ENCODE data around the gene SYNE3. TPM values are rescaled to one million over a fixed set of nuclear protein-coding genes. Genes with fewer than 3 reads are reported as not detected.

SYNE3 gene
- total and polyA plus RNA-seq, 2 donors (not counting 1 experiment from before 2014, with no cell fraction given), result 17.8 to 76.1 TPM

GRCh38 chr14:95467657-95468056, 48.8 kb downstream of the SYNE3 start:
- no peak overlapping the region for H3K4me2 ChIP-seq (replicated peaks; ENCODE audit: low read depth, low read length, poor library complexity, severe bottlenecking)
- ATAC-seq (ENCODE audit: low read depth), result no peak
- no peak overlapping the region for H3K9ac ChIP-seq (ENCODE audit: low read length)
- no peaks in the 10 kb centered on the region for H3K27me3 ChIP-seq (replicated peaks in 1 of 4; ENCODE audit: control extremely low read depth in 1 of 4, control insufficient read depth in 3 of 4, insufficient read depth in 4 of 4, low read length in 3 of 4)
- H2AFZ ChIP-seq (ENCODE audit: insufficient read depth, low read depth, low read length, poor library complexity, severe bottlenecking), result no peak overlapping the region
- 99% methylated on average over 6 of the region's 6 CpGs for WGBS (ENCODE audit: insufficient coverage)
- no peaks in the 10 kb centered on the region for H3K9me3 ChIP-seq (ENCODE audit: control extremely low read depth in 1 of 3, control insufficient read depth in 2 of 3, insufficient read depth in 1 of 3, low read length in 2 of 3)
- Mint-ChIP-seq H3K4me1 (peaks cover 36% of the 10 kb centered on the region), H3K9me3 (ENCODE audit: insufficient read depth) (no peaks in the 10 kb centered on the region), H3K4me3 (no peak overlapping the region), H3K27me3 (no peaks in the 10 kb centered on the region), H3K27ac (no peak overlapping the region)
- peaks cover 41 to 42% of the 10 kb centered on the region in 2 donors for H3K4me1 ChIP-seq (ENCODE audit: control insufficient read depth in 2 of 2, insufficient read depth in 2 of 2, low read length in 2 of 2)
- TF ChIP-seq CTCF (IDR thresholded peaks at IDR 0.05) (no peak), EZH2 (IDR thresholded peaks at IDR 0.05; ENCODE audit: borderline replicate concordance, insufficient read depth, low read depth, low read length, poor library complexity, severe bottlenecking) (no peak)
- H3K79me2 ChIP-seq (ENCODE audit: control insufficient read depth, insufficient read depth, low read length), result peaks cover 67% of the 10 kb centered on the region
- no peak overlapping the region for H3K27ac ChIP-seq (ENCODE audit: low read length in 2 of 2)
- intact Hi-C loops (cut with micrococcal nuclease), result no loop called here
- H4K20me1 ChIP-seq (ENCODE audit: control insufficient read depth, insufficient read depth, low read length, poor library complexity, severe bottlenecking), result peaks cover 1% of the 10 kb centered on the region
- ChIA-PET CTCF (interaction anchor here (0.7 to 2.1 kb wide), 2 partner anchors 19 to 25 kb away, joined by 5 to 7 read pairs; no protein-coding TSS in a partner anchor), POLR2A (no interaction called here)
- no peak for DNase-seq
- peaks cover 11 to 70% of the 10 kb centered on the region in 2 experiments for H3K36me3 ChIP-seq (replicated peaks in 1 of 2; ENCODE audit: control extremely low read depth in 1 of 2, control insufficient read depth in 1 of 2, extremely low read depth in 1 of 2, insufficient read depth in 2 of 2, low read length in 1 of 2)
- no peak overlapping the region for H3K4me3 ChIP-seq (ENCODE audit: control extremely low read depth in 1 of 5, extremely low read depth in 1 of 5, insufficient read depth in 1 of 5, low read depth in 2 of 5, low read length in 4 of 5)

- Histone ChIP-seq H3K4me1 (ENCODE audit: control insufficient read depth in 2 of 2, insufficient read depth in 2 of 2, low read length in 2 of 2) (peaks cover 41 to 42% of the 10 kb centered on the region in 2 donors), H3K9ac (ENCODE audit: low read length) (no peak overlapping the region), H3K27ac (ENCODE audit: low read length in 2 of 2) (no peak overlapping the region), H4K20me1 (ENCODE audit: control insufficient read depth, insufficient read depth, low read length, poor library complexity, severe bottlenecking) (no peaks in the 10 kb centered on the region), H3K9me3 (ENCODE audit: control extremely low read depth in 1 of 3, control insufficient read depth in 2 of 3, insufficient read depth in 1 of 3, low read length in 2 of 3) (no peaks in the 10 kb centered on the region), H3K4me2 (replicated peaks; ENCODE audit: low read depth, low read length, poor library complexity, severe bottlenecking) (no peak overlapping the region), H2AFZ (ENCODE audit: insufficient read depth, low read depth, low read length, poor library complexity, severe bottlenecking) (no peak overlapping the region), H3K79me2 (ENCODE audit: control insufficient read depth, insufficient read depth, low read length) (peaks cover 63% of the 10 kb centered on the region), H3K4me3 (ENCODE audit: control extremely low read depth in 1 of 5, extremely low read depth in 1 of 5, insufficient read depth in 1 of 5, low read depth in 2 of 5, low read length in 4 of 5) (no peak overlapping the region), H3K27me3 (replicated peaks in 1 of 4; ENCODE audit: control extremely low read depth in 1 of 4, control insufficient read depth in 3 of 4, insufficient read depth in 4 of 4, low read length in 3 of 4) (no peaks in the 10 kb centered on the region), H3K36me3 (replicated peaks in 1 of 2; ENCODE audit: control extremely low read depth in 1 of 2, control insufficient read depth in 1 of 2, extremely low read depth in 1 of 2, insufficient read depth in 2 of 2, low read length in 1 of 2) (peaks cover 11 to 65% of the 10 kb centered on the region in 2 experiments)
- intact Hi-C loops (cut with micrococcal nuclease), result no loop called here
- CTCF ChIA-PET, result interaction anchor here (0.7 to 2.1 kb wide), 4 partner anchors 20 to 59 kb away, joined by 3 to 7 read pairs (median 4); no protein-coding TSS in a partner anchor
- no peak for ATAC-seq (ENCODE audit: low read depth)
- H3K27me3 Mint-ChIP-seq, result no peaks in the 10 kb centered on the region
- 100% methylated on average over 4 of the region's 6 CpGs for WGBS (ENCODE audit: insufficient coverage)
- H3K27ac Mint-ChIP-seq, result peak overlapping the region; percentile 71
- POLR2A ChIA-PET, result no interaction called here
- DNase-seq, result no peak
- H3K4me3 Mint-ChIP-seq, result no peak overlapping the region
- peaks cover 36% of the 10 kb centered on the region for H3K4me1 Mint-ChIP-seq
- no peak for TF ChIP-seq CTCF (IDR thresholded peaks at IDR 0.05)
- TF ChIP-seq EZH2 (IDR thresholded peaks at IDR 0.05; ENCODE audit: borderline replicate concordance, insufficient read depth, low read depth, low read length, poor library complexity, severe bottlenecking), result no peak
- no peaks in the 10 kb centered on the region for H3K9me3 Mint-ChIP-seq (ENCODE audit: insufficient read depth)
These were observed 49.2 kb downstream of the SYNE3 start for GRCh38 chr14:95467232-95467631.

Small RNAs within 50 kb of the gene (small RNA-seq; reads per million reads assigned to genes)
- 43.3 reads per million, percentile 93 among the genes with 10 or more reads in this experiment for gene SCARNA13 (ENCODE audit: insufficient read length, low read depth, low replicate concordance)

Other genes starting within 250 kb of the SYNE3 start
- 51.1 and 51.5 TPM in 2 replicates for gene CLMN, start 196.7 kb downstream of the SYNE3 start, total RNA-seq
- gene CLMN, start 196.7 kb downstream of the SYNE3 start, polyA plus RNA-seq, result 9.0 and 9.6 TPM in 2 replicates
- gene GLRX5, start 18.4 kb upstream of the SYNE3 start, total RNA-seq, result 17.0 and 18.4 TPM in 2 replicates
- 7.7 and 7.8 TPM in 2 replicates for gene GLRX5, start 18.4 kb upstream of the SYNE3 start, polyA plus RNA-seq
- gene TCL1B, start 169.8 kb upstream of the SYNE3 start, total RNA-seq, result 5.5 and 5.7 TPM in 2 replicates
- 9.6 and 15.8 TPM in 2 replicates for gene TCL1B, start 169.8 kb upstream of the SYNE3 start, polyA plus RNA-seq
- 272 and 275 TPM in 2 replicates for gene TCL1A, start 197.5 kb upstream of the SYNE3 start, total RNA-seq
- 623 and 770 TPM in 2 replicates for gene TCL1A, start 197.5 kb upstream of the SYNE3 start, polyA plus RNA-seq

Data from B cell (primary cell).